ENCODE data around the gene SWSAP1. TPM values are rescaled to one million over a fixed set of nuclear protein-coding genes. Genes with fewer than 3 reads are reported as not detected.
A peak's percentile ranks its signal among the peaks of the same experiment; 100 is the strongest.

SWSAP1 gene
- polyA plus RNA-seq, 1 of the 3 experiments (the other 2 are of a cell fraction) = 2.8 TPM

- TF ChIP-seq EZH2phosphoT487 (IDR thresholded peaks at IDR 0.05; ENCODE audit: borderline replicate concordance, low read depth) (no peak), YY1 (IDR thresholded peaks at IDR 0.05; ENCODE audit: low read depth) (no peak), JUND (IDR thresholded peaks at IDR 0.05) (no peak), NFIC (IDR thresholded peaks at IDR 0.05; ENCODE audit: borderline replicate concordance) (no peak), NRF1 (IDR thresholded peaks at IDR 0.05; ENCODE audit: low read depth, low read length) (no peak)
These were observed 22.7 kb downstream of the SWSAP1 start (continued) for GRCh38 chr19:11397089-11397610.

- Histone ChIP-seq H3K79me2 (ENCODE audit: insufficient read depth) (no peaks in the 10 kb centered on the region), H3K9me2 (no peaks in the 10 kb centered on the region), H3F3A (replicated peaks; ENCODE audit: insufficient read depth) (no peaks in the 10 kb centered on the region), H4K20me1 (ENCODE audit: insufficient read depth) (no peaks in the 10 kb centered on the region), H3K9me3 (no peaks in the 10 kb centered on the region), H2AFZ (ENCODE audit: low read depth) (no peak overlapping the region), H3K27me3 (ENCODE audit: insufficient read depth) (no peaks in the 10 kb centered on the region), H3K4me1 (ENCODE audit: control insufficient read depth in 1 of 2, insufficient read depth in 2 of 2, low read depth in 1 of 2, low read length in 1 of 2) (no peaks in the 10 kb centered on the region), H3K27ac (ENCODE audit: low read depth in 2 of 2, low read length in 1 of 2) (no peak overlapping the region), H3K36me3 (replicated peaks in 1 of 2; ENCODE audit: control insufficient read depth in 1 of 2, insufficient read depth in 2 of 2, low read length in 1 of 2) (no peaks in the 10 kb centered on the region), H3K4me3 (ENCODE audit: low read depth in 2 of 2, low read length in 1 of 2) (no peak overlapping the region), H3K4me2 (no peak overlapping the region), H3K9ac (no peak overlapping the region)
- ChIA-PET POLR2A (no interaction called here), CTCF (interaction anchor here (0.6 to 1.5 kb wide), 3 partner anchors 17 to 58 kb away, joined by 3 to 5 read pairs (median 3); partner anchors contain the start of gene RGL3)
- no peak for TF ChIP-seq FOSL2 (IDR thresholded peaks at IDR 0.05; ENCODE audit: borderline replicate concordance, low read depth)
- no peak for TF ChIP-seq MXI1 (IDR thresholded peaks at IDR 0.05; ENCODE audit: low read depth, low read length)
- no peak for TF ChIP-seq TCF12 (IDR thresholded peaks at IDR 0.05)
- TF ChIP-seq IRF3 (IDR thresholded peaks at IDR 0.05; ENCODE audit: low read depth, low read length) = no peak
- WGBS (ENCODE audit: low lambda C conversion rate) = 83% methylated on average over 2 of the region's 9 CpGs
- DNase-seq = no peak
These were observed 25.2 kb downstream of the SWSAP1 start for GRCh38 chr19:11399667-11400066.

GRCh38 chr19:11400798-11401197 lies 26.3 kb downstream of the SWSAP1 start:
- CTCF ChIA-PET = interaction anchor here (0.8 to 1.5 kb wide), 4 partner anchors 17 to 20 kb away, joined by 3 to 5 read pairs (median 4); partner anchors contain the start of gene EPOR
- no peaks in the 10 kb centered on the region for H3F3A ChIP-seq (replicated peaks; ENCODE audit: insufficient read depth)
- no peak overlapping the region for H3K27ac ChIP-seq (ENCODE audit: low read depth in 2 of 2, low read length in 1 of 2)
- H3K4me2 ChIP-seq = no peak overlapping the region
- H3K79me2 ChIP-seq (ENCODE audit: insufficient read depth) = no peaks in the 10 kb centered on the region
- no peaks in the 10 kb centered on the region for H3K9me3 ChIP-seq
- no peaks in the 10 kb centered on the region for H4K20me1 ChIP-seq (ENCODE audit: insufficient read depth)
- H2AFZ ChIP-seq (ENCODE audit: low read depth) = no peak overlapping the region
- TF ChIP-seq CTCF (IDR thresholded peaks at IDR 0.05) (no peak), RAD21 (IDR thresholded peaks at IDR 0.05; ENCODE audit: low read length) (no peak), RCOR1 (IDR thresholded peaks at IDR 0.05; ENCODE audit: low read length) (no peak), FOSL2 (IDR thresholded peaks at IDR 0.05; ENCODE audit: borderline replicate concordance, low read depth) (no peak), MAX (IDR thresholded peaks at IDR 0.05; ENCODE audit: low read depth) (no peak), TCF12 (IDR thresholded peaks at IDR 0.05) (no peak), IRF3 (IDR thresholded peaks at IDR 0.05; ENCODE audit: low read depth, low read length) (no peak), TAF1 (IDR thresholded peaks at IDR 0.05; ENCODE audit: borderline replicate concordance, low read depth, low read length) (no peak), SMC3 (IDR thresholded peaks at IDR 0.05; ENCODE audit: low read depth, low read length) (no peak)
- TF ChIP-seq, protein P1, sequence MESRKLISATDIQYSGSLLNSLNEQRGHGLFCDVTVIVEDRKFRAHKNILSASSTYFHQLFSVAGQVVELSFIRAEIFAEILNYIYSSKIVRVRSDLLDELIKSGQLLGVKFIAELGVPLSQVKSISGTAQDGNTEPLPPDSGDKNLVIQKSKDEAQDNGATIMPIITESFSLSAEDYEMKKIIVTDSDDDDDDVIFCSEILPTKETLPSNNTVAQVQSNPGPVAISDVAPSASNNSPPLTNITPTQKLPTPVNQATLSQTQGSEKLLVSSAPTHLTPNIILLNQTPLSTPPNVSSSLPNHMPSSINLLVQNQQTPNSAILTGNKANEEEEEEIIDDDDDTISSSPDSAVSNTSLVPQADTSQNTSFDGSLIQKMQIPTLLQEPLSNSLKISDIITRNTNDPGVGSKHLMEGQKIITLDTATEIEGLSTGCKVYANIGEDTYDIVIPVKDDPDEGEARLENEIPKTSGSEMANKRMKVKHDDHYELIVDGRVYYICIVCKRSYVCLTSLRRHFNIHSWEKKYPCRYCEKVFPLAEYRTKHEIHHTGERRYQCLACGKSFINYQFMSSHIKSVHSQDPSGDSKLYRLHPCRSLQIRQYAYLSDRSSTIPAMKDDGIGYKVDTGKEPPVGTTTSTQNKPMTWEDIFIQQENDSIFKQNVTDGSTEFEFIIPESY (IDR thresholded peaks at IDR 0.05; ENCODE audit: borderline replicate concordance, low read depth) = no peak
- POLR2A ChIA-PET = interaction anchor here (0.6 kb wide), 2 partner anchors 13 to 80 kb away, joined by 3 read pairs; no protein-coding TSS in a partner anchor
- H3K4me3 ChIP-seq (ENCODE audit: low read depth in 2 of 2, low read length in 1 of 2) = no peak overlapping the region
- WGBS (ENCODE audit: low lambda C conversion rate) = 81% methylated on average over 1 of the region's 1 CpG
- no peaks in the 10 kb centered on the region for H3K4me1 ChIP-seq (ENCODE audit: control insufficient read depth in 1 of 2, insufficient read depth in 2 of 2, low read depth in 1 of 2, low read length in 1 of 2)
- H3K9me2 ChIP-seq = no peaks in the 10 kb centered on the region
- no peaks in the 10 kb centered on the region for H3K36me3 ChIP-seq (replicated peaks in 1 of 2; ENCODE audit: control insufficient read depth in 1 of 2, insufficient read depth in 2 of 2, low read length in 1 of 2)
- H3K27me3 ChIP-seq (ENCODE audit: insufficient read depth) = no peaks in the 10 kb centered on the region
- H3K9ac ChIP-seq = no peak overlapping the region
- DNase-seq = peak; percentile 36
